ENCODE data around the gene PTPRN2.

PTPRN2 gene

GRCh38 chr7:157944051-157944450 is 643.6 kb downstream of the PTPRN2 start:
- no peak overlapping the region for H3K4me3 ChIP-seq (ENCODE audit: low read depth, low read length)
- no peak for DNase-seq (ENCODE audit: low read depth, low spot score)
- POLR2A ChIA-PET: no interaction called here
- no peak for TF ChIP-seq CTCF (IDR thresholded peaks at IDR 0.05; ENCODE audit: insufficient read depth, low read length, missing control alignments)
- CTCF ChIA-PET: no interaction called here

DNA sequence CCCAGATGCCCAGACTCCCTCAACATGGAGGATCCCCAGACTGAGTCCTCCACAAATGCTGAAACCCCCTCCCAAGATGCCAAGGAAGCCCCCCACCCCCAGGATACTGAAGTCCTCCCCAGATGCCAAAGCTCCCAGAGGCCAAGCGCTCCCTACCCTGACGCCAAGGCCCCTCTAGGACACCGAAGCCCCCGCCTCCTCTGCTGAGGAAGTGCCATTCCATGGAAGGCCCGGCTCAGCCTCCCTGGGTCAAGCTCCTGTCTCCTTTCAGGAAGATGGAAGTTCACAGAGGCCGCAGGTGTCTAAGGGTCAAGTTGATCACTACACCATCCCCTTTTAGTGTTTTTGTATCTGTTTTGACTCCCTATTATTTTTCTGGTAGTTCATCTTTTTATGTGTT is 644.1 kb downstream of the PTPRN2 start:
- no peak for DNase-seq (ENCODE audit: low read depth, low spot score)
- ChIA-PET POLR2A (no interaction called here), CTCF (no interaction called here)
- no peak for TF ChIP-seq CTCF (IDR thresholded peaks at IDR 0.05; ENCODE audit: insufficient read depth, low read length, missing control alignments)
- H3K4me3 ChIP-seq (ENCODE audit: low read depth, low read length): no peak overlapping the region

GRCh38 chr7:157941210-157941609 is 646.4 kb downstream of the PTPRN2 start:
- no peak for DNase-seq (ENCODE audit: low read depth, low spot score)
- H3K4me3 ChIP-seq (ENCODE audit: low read depth, low read length): no peak overlapping the region
- CTCF ChIA-PET: no interaction called here
- no peak for TF ChIP-seq CTCF (IDR thresholded peaks at IDR 0.05; ENCODE audit: insufficient read depth, low read length, missing control alignments)
- POLR2A ChIA-PET: no interaction called here

- CTCF ChIA-PET: no interaction called here
- TF ChIP-seq CTCF (IDR thresholded peaks at IDR 0.05; ENCODE audit: insufficient read depth, low read length, missing control alignments): no peak
- POLR2A ChIA-PET: no interaction called here
- DNase-seq (ENCODE audit: low read depth, low spot score): no peak
- H3K4me3 ChIP-seq (ENCODE audit: low read depth, low read length): no peak overlapping the region
Measured at GRCh38 chr7:157940497-157940896, 647.1 kb downstream of the PTPRN2 start.

DNA sequence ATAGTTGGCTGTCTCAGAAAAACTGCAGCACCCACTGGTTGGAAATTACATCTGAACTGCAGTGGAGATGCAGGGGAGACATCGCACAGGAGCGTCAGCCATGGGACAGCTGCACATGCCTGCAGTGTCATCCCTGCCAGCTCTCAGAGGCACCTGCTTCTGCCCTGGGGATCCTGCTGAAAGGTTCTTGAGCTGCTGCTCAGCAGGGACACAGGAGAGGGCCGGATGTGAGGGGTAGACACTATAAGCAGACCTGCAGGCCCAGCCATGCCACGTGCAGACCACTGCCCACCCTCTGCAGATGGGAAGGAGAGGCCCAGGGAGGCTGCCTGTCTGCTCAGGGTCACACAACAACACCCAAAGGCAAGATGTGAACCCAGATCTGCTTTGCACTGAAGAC is 649.4 kb downstream of the PTPRN2 start:
- CTCF ChIA-PET: no interaction called here
- no peak overlapping the region for H3K4me3 ChIP-seq (ENCODE audit: low read depth, low read length)
- no peak for TF ChIP-seq CTCF (IDR thresholded peaks at IDR 0.05; ENCODE audit: insufficient read depth, low read length, missing control alignments)
- no peak for DNase-seq (ENCODE audit: low read depth, low spot score)
- POLR2A ChIA-PET: no interaction called here

GRCh38 chr7:157937406-157937805 is 650.2 kb downstream of the PTPRN2 start:
- ChIA-PET POLR2A (no interaction called here), CTCF (no interaction called here)
- no peak for DNase-seq (ENCODE audit: low read depth, low spot score)
- no peak for TF ChIP-seq CTCF (IDR thresholded peaks at IDR 0.05; ENCODE audit: insufficient read depth, low read length, missing control alignments)
- H3K4me3 ChIP-seq (ENCODE audit: low read depth, low read length): no peak overlapping the region

Data from AG04449 (cell line).